Retinal pigment epithelial cell (primary cell): ENCODE measurements around the gene OR52N2.

Experiments used
- DNase-seq: peaks from one replicate; pipeline ENCODE4 v3.0.0-alpha.2; 2010; ENCODE audit warnings: low read depth
- H3K4me3 ChIP-seq: 2 replicates; pipeline ENCODE4 v1.5.1; 2011; ENCODE audit warnings: mild to moderate bottlenecking, low read length, control low read depth, moderate library complexity
- CTCF ChIP-seq: conservative IDR thresholded peaks from 2 replicates; pipeline ENCODE4 v1.5.1; 2011; ENCODE audit warnings: low read depth, low read length, control low read depth, inconsistent platforms

OR52N2 gene

GRCh38 chr11:5809122-5809519 is 397 bp downstream of the OR52N2 start:
- H3K4me3 ChIP-seq, result peak overlapping the region; percentile 51
- TF ChIP-seq CTCF, result no peak
- no peak for DNase-seq

GRCh38 chr11:5809905-5810795 is 1.4 kb downstream of the OR52N2 start:
- no peak for DNase-seq
- no peak overlapping the region for H3K4me3 ChIP-seq
- TF ChIP-seq CTCF, result no peak

- no peak for TF ChIP-seq CTCF
- DNase-seq, result no peak
- H3K4me3 ChIP-seq, result no peak overlapping the region
Measured at GRCh38 chr11:5815534-5815933, 6.8 kb downstream of the OR52N2 start.

- TF ChIP-seq CTCF, result no peak
- DNase-seq, result no peak
- H3K4me3 ChIP-seq, result no peak overlapping the region
Measured at GRCh38 chr11:5818245-5818886, 9.6 kb downstream of the OR52N2 start.

GRCh38 chr11:5831196-5831829 is 22.6 kb downstream of the OR52N2 start:
- H3K4me3 ChIP-seq, result no peak overlapping the region
- no peak for TF ChIP-seq CTCF
- DNase-seq, result no peak

GRCh38 chr11:5833446-5833845 is 24.7 kb downstream of the OR52N2 start:
- no peak for TF ChIP-seq CTCF
- H3K4me3 ChIP-seq, result no peak overlapping the region
- DNase-seq, result no peak
